ENCODE measurements around the gene PRKN.
"Not testable (repeated sequence)": the region's sequence is repeated elsewhere in the genome, so short reads cannot be mapped to it uniquely, and the experiment has no call there.

Gene PRKN

DNA sequence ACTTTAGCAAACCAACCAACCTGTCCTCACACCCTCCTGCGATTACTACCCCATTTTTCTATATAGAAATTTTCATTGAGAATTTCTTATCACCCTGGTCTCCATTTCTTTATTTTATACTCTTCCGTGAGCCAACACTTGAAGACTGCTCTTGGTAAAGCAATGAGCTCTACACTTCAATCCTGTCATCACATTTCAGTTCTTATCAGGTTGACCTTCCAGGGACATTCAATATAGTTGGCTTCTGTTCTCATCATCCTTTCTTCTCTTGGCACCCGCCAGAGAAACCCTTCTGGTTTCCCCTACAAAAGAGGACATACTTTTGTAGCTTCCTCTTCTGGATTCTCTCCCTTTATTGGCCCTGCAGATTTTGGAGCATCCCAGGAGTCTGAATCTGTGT lies 279.3 kb downstream of the PRKN start:
- DNase-seq (ENCODE audit: low spot score), result no peak

DNA sequence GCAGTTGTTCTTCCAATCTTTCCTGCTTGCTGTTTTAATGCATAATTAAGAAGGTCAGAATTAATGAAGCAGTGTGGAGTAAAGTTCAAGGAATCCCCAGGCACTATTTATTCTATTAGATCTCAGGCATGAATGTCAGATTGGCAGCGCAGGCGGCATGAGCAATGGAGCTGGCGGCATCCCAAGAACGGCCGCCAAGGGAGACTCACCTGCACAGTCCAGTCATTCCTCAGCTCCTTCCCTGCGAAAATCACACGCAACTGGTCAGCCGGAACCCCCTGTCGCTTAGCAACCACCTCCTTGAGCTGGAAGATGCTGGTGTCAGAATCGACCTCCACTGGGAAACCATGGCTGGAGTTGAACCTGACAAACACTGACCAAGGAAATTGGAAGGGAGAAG lies 284.5 kb downstream of the PRKN start:
- DNase-seq (ENCODE audit: low spot score), result no peak

DNA sequence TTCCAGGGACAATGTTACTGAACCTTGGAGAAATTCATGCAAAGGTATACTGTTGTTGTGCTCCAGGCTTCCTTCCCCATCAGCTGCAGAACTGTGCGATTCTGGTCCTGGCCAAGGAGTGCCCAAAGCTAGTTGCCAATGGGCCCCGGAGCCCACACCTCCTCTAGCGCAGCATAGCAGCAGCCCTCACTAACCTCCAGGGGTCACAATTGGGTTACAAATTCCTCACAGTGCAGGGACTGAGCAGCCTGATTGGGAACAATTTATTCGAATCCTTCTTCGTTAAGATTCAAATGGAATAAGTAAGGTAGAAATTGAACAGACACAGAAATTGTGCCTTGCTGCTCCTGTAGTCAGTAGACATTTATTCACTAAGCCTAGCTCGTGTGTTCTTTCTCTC lies 284.9 kb downstream of the PRKN start:
- no peak for DNase-seq (ENCODE audit: low spot score)

DNA sequence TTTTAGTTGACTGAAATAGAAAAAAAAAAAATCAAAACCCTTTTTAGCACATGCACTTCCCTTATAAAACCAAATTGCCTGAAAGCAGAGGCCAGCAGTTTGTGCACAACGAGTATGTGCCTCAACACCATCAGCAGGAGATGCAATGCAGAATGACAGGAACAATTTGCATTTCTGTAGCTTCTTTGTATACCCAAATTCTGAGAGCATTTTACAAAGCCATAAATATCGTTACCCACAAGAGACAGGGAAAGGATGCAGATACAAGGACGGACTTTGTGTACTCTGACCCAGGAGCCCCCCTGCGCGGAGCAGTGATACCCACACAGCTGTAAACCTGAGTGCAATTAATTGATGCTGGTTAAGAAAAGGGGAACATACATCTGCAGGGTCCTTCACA lies 285.6 kb downstream of the PRKN start:
- no peak for DNase-seq (ENCODE audit: low spot score)

- no peak for DNase-seq (ENCODE audit: low spot score)
These were observed 288.6 kb downstream of the PRKN start for GRCh38 chr6:162438980-162439379.

DNA sequence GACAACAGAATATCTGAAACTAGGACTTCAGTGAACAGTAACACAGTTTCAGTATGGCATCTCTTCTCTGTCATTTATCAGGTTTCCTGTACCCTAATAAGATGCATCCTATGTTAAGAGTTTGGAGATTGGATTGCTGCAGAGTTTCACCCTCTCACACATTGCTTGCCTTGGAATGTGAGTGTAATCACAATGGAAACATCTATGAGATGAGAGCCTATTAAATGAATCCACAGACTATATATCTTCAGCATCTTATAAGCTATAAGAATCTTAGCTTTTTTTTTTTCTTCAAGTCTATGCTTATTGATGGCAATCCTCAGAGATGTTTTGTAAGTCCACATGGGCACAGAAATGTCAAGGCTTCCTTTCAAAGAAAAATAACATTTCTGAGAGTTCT lies 292.5 kb downstream of the PRKN start:
- DNase-seq (ENCODE audit: low spot score), result no peak

DNA sequence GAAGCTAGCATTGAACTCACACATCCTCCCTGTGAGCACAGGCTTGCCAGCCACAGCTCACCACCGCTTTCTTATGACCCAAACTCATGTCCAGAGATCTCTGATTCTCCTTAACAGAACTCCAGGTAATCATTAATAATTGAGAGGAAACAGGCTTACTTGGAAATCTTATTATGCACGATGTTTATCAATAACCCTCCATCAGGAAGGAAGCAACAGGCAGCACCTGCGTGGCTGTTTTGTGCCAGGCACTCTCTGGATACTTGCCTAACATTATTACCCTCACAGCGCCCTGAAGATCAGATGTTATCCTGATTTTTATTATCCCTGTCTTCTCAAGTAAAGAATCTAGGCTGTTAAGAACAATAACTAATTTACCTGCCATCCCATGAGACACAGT lies 306.6 kb downstream of the PRKN start:
- DNase-seq (ENCODE audit: low spot score), result no peak

DNA sequence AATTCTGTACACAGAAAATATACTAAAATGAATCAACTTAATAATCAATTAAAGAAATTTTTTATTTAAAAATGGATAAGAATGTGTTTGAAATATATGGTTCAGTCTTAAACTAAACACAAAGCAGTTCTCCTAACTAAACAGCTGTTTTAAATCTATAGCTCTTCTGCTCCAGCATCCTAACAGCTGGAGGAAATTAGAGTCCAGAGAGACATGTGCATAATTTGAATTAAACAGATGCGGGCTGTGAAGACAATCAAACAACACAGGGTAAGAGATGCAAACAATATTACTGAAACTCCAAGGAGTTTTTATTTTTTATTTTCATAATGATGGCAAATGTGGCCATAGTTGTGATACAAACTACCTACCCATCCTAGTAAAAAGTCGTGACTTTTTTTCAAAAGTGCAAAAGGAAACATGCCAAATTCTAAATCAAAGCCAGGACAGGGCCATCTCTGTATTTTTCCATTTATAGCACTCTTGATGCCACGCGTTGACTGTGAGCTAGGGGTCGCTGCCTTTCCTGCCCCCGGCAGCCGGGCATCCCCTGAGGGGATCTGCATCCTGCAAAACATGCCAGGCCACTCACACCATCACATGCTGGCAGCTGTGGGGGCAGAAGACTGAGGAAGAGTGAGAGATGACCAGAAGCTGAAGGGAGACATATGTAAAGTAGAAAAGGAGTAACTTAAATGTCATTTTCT lies 310.6 kb downstream of the PRKN start:
- no peak for DNase-seq (ENCODE audit: low spot score)

- no peak for DNase-seq (ENCODE audit: low spot score)
These were observed 311.3 kb downstream of the PRKN start for GRCh38 chr6:162416307-162416706.

- DNase-seq (ENCODE audit: low spot score), result no peak
These were observed 317.6 kb downstream of the PRKN start for GRCh38 chr6:162409741-162410691.

DNA sequence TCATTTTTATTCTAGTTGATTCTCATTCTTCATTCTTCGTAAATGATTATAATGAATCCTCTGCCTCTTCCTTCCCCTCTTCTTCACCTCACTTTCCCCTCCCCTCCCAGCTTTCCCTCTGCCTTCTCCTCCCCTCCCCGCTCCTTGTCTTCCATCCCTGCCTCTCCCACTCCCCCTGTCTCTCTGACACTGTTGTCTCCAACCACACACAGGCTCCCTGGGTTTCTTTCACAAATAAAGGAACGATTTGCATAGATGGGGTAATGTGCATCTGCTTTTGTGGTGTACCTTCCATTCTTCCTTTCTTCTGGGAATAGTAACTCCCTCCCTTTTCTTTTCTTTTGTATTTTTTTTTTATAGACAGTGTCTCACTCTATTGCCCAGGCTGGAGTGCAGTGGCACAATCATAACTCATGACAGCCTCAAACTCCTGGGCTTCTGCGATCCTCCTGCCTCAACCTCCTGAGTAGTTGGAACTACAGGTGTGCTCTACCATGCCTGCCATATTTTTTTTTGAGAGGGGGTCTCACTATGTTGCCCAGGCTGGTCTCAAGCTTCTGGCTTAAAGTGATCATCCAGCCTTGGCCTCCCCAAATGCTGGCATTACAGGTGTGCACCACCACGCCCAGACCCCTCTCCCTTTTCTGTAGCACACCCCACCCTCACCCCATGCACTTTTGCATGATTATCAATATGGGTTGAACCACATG lies 318.6 kb downstream of the PRKN start:
- no peak for DNase-seq (ENCODE audit: low spot score)

DNA sequence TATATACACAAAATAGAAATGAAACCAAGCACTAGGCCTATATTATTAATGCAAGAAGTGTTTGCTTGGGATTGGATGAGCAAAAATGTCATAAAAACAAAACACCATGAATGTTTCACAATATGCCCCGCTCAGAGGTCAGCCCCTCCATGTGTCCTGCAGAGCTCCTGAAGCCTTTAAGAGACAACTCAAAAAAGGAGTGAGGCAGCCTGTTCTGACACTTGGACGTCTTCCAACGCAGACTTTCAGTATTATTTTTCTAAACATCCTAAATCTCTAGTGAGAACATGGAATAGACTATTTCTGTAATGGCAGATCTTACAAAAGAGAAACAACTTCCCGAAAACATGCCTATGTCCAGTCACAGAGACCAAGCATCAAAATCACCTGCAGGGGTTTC lies 322.6 kb downstream of the PRKN start:
- no peak for DNase-seq (ENCODE audit: low spot score)

DNA sequence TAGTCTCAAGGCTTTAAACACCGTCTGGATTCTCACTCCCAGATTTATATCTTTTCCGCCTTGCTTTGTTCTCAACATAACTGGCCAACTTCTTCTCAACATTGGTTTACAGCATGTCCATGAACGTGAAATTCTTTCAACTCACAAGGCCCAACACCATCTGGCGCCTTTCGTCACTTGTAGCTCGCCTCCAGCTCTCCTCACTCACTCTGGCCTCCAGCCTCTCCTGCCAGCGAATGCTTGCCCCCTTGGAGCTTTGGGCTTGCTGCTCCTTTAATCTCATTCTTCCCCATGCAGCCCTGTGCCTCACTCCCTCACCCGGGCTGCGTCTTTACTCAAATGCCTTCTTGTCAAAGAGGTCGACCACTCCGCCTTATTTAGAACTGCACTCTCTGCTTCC lies 324.5 kb downstream of the PRKN start:
- no peak for DNase-seq (ENCODE audit: low spot score)

DNA sequence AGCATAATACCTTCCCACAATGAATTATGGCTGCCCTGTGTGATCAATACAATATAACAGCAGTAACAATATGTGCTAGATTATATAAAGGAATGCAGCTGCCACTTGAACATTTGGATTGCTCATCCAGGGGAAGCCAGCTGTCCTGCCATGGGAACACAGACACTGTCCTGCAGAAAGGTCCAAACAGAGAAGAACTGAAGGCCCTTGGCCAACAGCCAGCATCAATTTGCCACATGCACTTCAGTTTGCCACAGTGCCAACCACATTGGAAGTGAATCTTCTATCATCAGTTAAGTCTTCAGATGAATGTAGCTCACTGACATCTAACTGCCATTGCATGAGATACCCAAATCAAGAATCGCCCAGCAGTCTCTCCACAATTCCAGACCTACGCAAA lies 332.4 kb downstream of the PRKN start:
- no peak for DNase-seq (ENCODE audit: low spot score)

GRCh38 chr6:162390961-162391811 lies 336.4 kb downstream of the PRKN start:
- DNase-seq (ENCODE audit: low spot score), result not testable (repeated sequence)

GRCh38 chr6:162389343-162390085 lies 338.1 kb downstream of the PRKN start:
- no peak for DNase-seq (ENCODE audit: low spot score)

DNA sequence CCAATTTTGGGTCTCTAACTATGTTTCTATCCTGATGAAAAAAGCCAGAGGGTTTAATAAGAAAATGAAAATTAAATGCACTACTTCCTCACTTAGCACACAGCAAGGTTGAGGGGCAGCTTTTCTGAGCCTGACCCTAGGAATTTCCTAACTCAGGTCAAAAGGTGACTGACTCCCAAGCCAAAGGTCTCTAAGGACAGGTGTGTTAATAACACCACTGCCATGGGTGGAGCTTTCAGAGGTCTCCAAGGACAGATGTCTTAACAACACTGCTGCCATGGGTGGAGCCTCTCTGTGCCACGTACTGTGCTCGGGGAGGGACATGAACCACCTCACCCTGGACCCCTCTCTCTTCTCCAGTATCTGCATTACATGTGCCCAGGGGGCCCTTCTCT lies 339.2 kb downstream of the PRKN start:
- DNase-seq (ENCODE audit: low spot score), result no peak

DNA sequence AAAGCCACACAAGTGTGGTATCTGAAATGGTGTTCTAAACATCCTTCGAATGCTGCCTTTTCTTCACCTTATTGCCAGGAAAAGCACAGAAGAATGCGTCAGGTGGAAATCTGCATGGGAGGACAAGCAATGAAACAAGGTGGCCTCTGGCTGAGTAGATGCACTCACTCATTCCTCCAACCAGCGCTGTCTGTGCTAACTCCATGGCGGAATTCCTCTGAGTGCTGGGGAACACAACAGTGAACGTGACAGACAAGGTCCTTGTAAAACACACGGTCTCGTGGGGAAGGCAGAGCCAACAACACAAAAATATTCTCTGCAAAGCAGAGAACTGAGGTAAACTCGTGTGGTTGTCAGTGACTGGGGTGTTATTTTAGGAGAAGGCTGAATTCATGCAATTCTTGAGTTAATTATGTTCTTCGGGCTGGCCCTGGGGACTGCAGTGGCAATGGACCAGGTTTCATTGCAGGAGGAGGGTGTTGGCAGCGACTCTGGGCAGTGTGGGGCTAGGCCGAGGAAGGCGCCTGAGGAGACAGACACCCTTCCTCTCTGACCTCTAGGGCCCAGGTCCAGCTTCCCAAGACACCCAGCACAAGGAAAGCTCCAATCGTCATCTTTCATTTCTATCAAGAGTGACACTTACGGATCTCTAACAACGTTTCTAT lies 339.7 kb downstream of the PRKN start:
- DNase-seq (ENCODE audit: low spot score), result no peak

GRCh38 chr6:162385980-162386379 lies 341.6 kb downstream of the PRKN start:
- no peak for DNase-seq (ENCODE audit: low spot score)

DNA sequence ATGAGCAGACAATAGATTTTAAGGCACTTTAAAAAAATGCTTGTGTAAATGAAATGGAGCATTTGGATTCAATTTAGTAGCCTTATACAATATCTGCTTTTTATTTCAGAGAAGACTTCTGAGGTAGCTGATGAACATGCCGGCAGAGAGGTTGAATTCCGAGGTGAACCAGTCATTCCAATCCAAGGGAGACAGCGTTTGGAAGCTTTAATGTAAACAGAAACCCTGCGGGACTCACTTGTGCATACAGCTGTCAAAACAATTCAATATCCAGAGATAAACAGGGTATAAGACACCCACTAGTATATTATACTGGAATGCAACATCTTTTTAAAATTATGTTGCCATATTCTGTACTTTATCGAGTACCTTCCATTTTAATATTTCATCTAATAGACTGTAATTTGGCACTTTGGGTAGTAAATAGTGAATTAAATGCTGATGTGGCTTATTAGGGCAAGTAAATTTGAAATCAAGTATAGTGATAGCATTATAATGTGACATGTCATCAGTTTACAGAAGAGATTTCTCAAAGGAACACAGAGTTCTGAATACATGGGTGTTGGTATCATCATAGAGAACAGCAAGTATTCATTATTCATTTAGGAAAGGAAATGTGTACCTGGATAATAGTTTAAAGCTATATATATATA lies 347.7 kb downstream of the PRKN start:
- no peak for DNase-seq (ENCODE audit: low spot score)
